ENCODE measurements around the gene TBL1X.

GRCh38 chrX:9676738-9677097, 211.9 kb downstream of the TBL1X start:
- TF ChIP-seq CTCF (IDR thresholded peaks at IDR 0.05; ENCODE audit: control extremely low read depth in 1 of 3, insufficient read depth in 1 of 3, low read depth in 1 of 3, low read length in 3 of 3), result no peak
- no peak for TF ChIP-seq EZH2 (IDR thresholded peaks at IDR 0.05; ENCODE audit: low read depth, low read length, severe bottlenecking)
- no peak for TF ChIP-seq TBP (IDR thresholded peaks at IDR 0.05; ENCODE audit: low read depth, low read length)
- TF ChIP-seq TCF12 (IDR thresholded peaks at IDR 0.05; ENCODE audit: low read depth, low read length), result no peak
- no peak for TF ChIP-seq SP4 (IDR thresholded peaks at IDR 0.05; ENCODE audit: low read length)
- no peak for TF ChIP-seq POLR2AphosphoS5 (IDR thresholded peaks at IDR 0.05; ENCODE audit: low read depth, low read length)
- no peak for TF ChIP-seq RAD21 (IDR thresholded peaks at IDR 0.05 in 1 of 2, conservative IDR thresholded peaks at IDR 0.05 in 1 of 2; ENCODE audit: low read depth in 2 of 2, low read length in 2 of 2)
- no peak for TF ChIP-seq TEAD4 (IDR thresholded peaks at IDR 0.05; ENCODE audit: low read depth, low read length)
- TF ChIP-seq E2F6 (IDR thresholded peaks at IDR 0.05), result no peak

Data from H1 (cell line).